ENCODE measurements around the gene KCNJ3.

KCNJ3 gene, protein sequence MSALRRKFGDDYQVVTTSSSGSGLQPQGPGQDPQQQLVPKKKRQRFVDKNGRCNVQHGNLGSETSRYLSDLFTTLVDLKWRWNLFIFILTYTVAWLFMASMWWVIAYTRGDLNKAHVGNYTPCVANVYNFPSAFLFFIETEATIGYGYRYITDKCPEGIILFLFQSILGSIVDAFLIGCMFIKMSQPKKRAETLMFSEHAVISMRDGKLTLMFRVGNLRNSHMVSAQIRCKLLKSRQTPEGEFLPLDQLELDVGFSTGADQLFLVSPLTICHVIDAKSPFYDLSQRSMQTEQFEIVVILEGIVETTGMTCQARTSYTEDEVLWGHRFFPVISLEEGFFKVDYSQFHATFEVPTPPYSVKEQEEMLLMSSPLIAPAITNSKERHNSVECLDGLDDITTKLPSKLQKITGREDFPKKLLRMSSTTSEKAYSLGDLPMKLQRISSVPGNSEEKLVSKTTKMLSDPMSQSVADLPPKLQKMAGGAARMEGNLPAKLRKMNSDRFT

DNA sequence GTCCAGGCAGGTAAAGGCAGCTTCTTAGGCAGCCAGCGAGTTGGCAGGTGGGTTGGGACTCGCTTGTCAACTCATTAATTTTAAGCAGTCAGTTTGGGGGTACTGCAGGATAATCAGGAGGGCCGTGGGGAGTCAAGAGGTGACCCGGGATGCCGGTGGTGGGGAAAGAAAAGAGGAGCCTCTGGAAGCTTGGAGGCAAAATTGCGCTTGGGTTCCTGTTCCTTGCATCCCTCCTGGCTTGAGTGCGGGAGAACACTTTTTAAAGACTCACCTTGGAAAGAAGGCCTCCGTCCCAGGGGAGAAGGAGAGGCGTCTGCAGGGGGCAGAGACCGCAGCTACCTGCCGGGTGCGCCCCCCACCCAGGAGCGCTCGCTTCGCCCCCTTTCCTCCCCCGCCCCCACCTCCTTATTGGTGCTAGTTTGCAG is at the start of gene KCNJ3:
Gene KCNJ3 (plus strand): TSS at position 400 of the 425 bp plus-strand sequence. CDS start 81 bp downstream, outside the sequence.
- DNase-seq: no peak

- DNase-seq: no peak
These were observed 43.0 kb upstream of the KCNJ3 start for GRCh38 chr2:154655499-154655898.

- DNase-seq: no peak
These were observed 39.6 kb upstream of the KCNJ3 start for GRCh38 chr2:154658854-154659253.

- DNase-seq: no peak
These were observed 34.2 kb upstream of the KCNJ3 start for GRCh38 chr2:154664248-154664647.

GRCh38 chr2:154670083-154670482 is 28.4 kb upstream of the KCNJ3 start:
- DNase-seq: no peak

- no peak for DNase-seq
These were observed 24.8 kb upstream of the KCNJ3 start for GRCh38 chr2:154673694-154674093.

DNA sequence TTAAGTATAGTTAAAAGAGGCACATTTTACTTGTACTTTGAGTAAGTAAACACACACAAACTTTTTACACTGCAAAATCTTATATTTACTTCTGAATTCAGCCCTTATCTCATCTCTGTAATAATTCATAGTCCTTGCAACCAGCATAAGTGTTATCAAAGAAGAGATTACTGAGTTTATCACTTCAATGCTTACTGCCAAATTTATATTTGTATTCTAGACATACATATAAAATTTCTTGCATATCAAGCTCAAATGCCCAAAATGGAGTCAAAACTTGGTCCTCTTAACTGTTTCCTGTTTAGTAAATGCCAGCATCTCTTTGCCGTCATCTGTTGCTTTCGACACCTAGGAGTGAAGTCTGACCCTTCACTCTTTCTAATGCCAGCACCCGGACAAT is 21.1 kb upstream of the KCNJ3 start:
- DNase-seq: no peak

- DNase-seq: no peak
These were observed 16.8 kb upstream of the KCNJ3 start for GRCh38 chr2:154681741-154682140.

- DNase-seq: no peak
These were observed 12.3 kb upstream of the KCNJ3 start for GRCh38 chr2:154686162-154686561.

DNA sequence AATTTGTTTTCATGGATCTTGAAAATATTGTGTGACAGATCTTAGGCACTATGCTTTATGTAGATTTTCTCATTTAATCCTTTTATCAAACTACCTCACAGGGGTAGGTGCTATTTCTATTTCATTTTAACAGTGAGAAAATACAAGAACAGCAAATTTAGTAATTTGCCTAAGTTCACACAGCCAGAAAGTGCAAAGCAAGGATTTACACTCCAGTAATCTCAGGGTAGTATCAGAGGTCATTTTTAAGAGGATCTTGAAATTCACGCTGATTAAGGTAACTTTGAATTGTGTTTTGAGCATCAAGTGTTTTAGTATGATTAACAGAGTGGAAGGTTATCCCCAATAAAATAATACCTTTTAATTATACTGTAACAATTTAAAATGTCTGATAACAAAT is 10.1 kb upstream of the KCNJ3 start:
- DNase-seq: no peak

GRCh38 chr2:154689158-154689557 is 9.3 kb upstream of the KCNJ3 start:
- no peak for DNase-seq

DNA sequence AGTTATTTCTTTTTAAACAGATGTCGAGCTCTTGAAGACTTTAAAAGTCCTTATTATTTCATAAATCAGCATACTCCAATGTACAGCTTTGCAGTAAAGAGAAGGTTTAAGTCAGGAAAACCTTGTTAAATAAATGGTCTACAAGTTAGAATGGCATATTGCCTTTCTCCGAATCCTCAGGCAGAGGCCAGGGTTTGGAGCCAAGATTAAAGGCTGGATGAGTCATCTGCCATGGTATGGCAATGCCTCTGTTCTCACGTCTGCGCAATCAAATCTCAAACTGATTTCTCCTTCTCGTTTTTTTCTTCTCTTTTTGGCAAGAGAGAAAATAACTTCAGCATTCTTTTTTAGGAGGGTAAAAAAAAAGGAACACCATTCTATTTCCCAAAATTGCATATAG is 5.6 kb upstream of the KCNJ3 start:
- no peak for DNase-seq

- DNase-seq: no peak
These were observed 4.7 kb upstream of the KCNJ3 start for GRCh38 chr2:154693741-154694340.

GRCh38 chr2:154694881-154695280 is 3.6 kb upstream of the KCNJ3 start:
- DNase-seq: no peak

DNA sequence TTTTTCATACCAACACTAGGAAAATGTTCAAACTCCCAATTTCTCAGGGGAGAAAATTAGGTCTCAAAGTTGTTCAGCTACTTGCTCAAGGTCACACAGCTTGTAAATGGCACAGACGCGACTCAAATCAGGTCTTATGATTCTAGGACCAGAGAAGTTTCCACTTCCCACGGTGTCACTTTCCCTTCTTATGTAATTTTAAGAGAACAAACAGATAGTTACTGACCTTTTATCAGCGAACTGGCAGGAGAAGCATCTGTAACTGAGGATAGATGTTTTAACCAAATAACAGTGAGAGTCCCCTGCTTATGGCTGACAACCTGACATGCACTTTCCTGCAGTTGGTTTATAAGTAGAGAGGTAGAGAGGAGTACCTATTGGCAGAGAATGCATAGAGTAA is 2.1 kb upstream of the KCNJ3 start:
- no peak for DNase-seq

- DNase-seq: no peak
These were observed 1.6 kb upstream of the KCNJ3 start for GRCh38 chr2:154696810-154697417.

DNA sequence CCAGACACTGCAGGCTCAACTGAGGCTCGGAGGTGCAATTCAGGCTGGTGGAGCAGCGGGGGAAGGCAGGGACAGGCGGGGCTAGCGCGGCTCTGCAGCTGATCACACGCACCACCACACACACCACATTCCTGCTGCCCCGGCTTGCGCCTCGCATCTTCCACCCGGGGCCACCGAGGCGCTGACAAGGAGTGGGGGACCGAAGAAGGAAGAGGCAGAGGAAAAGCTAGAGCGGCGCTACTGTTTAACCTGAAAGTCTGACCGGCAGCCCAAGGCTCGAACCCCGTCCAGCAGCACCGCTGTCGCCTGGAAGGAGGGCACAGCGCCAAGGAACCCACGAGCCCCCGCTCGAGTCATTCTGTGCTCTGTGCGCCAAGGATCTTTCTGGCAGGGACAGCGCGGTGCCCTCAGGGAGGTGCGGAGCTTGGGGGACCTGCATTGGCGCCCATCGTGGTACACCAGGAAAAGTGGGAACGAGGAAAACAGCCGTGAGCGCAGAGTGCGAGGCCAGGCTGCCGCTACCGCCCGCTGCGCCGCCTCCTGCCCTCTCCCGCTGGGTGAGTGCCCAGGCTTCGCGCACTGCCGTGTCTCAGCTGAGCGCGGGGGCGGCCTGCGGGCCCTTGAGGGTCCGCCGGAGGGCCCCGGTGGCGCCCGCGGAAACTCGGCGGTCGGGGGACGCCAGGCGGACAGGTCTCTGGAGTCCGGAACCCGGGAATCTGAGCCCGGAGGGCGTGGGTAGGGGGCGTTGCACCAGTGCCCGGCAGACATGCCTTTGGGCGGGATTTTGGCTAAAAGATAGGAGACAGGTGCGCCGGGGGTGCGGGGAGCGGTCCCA is 860 bp upstream of the KCNJ3 start:
- no peak for DNase-seq

DNA sequence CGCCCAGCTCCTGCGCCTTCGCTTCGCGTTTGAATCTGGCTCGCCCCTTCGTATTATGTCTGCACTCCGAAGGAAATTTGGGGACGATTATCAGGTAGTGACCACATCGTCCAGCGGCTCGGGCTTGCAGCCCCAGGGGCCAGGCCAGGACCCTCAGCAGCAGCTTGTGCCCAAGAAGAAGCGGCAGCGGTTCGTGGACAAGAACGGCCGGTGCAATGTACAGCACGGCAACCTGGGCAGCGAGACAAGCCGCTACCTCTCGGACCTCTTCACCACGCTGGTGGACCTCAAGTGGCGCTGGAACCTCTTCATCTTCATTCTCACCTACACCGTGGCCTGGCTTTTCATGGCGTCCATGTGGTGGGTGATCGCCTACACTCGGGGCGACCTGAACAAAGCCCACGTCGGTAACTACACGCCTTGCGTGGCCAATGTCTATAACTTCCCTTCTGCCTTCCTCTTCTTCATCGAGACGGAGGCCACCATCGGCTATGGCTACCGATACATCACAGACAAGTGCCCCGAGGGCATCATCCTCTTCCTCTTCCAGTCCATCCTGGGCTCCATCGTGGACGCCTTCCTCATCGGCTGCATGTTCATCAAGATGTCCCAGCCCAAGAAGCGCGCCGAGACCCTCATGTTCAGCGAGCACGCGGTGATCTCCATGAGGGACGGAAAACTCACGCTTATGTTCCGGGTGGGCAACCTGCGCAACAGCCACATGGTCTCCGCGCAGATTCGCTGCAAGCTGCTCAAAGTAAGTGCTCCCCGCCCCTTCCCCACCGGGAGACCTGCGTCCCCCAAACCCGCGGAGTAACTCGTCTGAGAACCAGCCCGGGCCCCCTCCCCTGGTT is 453 bp downstream of the KCNJ3 start:
- no peak for DNase-seq

DNA sequence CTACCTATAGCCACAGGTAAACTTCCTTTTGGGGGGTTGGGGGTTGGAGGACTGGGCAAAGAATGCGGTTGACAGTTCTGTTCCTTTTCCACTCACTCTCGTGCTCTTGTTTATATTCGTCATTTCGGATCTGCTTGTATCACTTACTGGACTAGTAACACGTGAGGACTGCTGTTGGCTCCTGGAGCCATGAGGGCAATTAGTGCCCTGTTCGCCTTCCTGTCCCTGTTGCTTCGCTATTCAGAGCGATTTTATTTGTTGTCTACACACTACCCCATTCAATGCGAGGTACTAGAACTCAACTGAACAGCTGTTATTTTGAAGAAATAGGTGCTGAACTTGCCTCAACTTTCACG is 1.1 kb downstream of the KCNJ3 start:
- DNase-seq: no peak

- no peak for DNase-seq
These were observed 1.6 kb downstream of the KCNJ3 start for GRCh38 chr2:154700136-154700535.

- DNase-seq: no peak
These were observed 6.5 kb downstream of the KCNJ3 start for GRCh38 chr2:154704991-154705390.

- DNase-seq: no peak
These were observed 8.2 kb downstream of the KCNJ3 start for GRCh38 chr2:154706660-154707059.

All from RPMI8226 (cell line).